ENCODE data around the gene CD276.

CD276 gene

DNA sequence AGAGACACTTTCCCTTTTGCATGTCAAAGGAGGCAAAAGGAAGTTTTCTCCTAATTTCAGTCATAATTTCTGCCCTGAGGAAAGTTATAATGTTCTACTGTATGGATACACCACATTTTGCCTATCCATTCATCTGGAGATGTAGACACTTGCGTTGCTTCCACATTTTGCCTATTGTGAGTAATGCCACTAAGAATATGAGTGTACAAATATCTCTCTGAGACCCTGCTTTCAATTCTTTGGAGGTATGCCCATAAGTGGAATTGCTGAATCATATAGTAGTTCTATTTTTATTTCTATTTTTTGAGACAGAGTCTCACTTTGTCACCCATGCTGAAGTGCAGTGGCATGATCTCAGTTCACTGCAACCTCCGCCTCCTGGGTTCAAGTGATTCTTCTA, 3.6 kb upstream of the CD276 start:
- Histone ChIP-seq H3K27ac (ENCODE audit: low read depth, low read length) (no peak overlapping the region), H3F3A (ENCODE audit: insufficient read depth) (no peaks in the 10 kb centered on the region), H3K27me3 (ENCODE audit: low read length) (no peaks in the 10 kb centered on the region), H3K9ac (ENCODE audit: low read length) (no peak overlapping the region), H2AFZ (ENCODE audit: low read depth, low read length, severe bottlenecking) (no peak overlapping the region), H3K79me2 (ENCODE audit: insufficient read depth, low read length) (no peaks in the 10 kb centered on the region), H4K20me1 (ENCODE audit: low read depth, low read length) (no peaks in the 10 kb centered on the region), H3K9me3 (ENCODE audit: insufficient read depth, low read length) (no peaks in the 10 kb centered on the region), H3K9me2 (replicated peaks; ENCODE audit: insufficient read depth, low read length) (no peaks in the 10 kb centered on the region), H3K4me3 (ENCODE audit: insufficient read depth, low read length, poor library complexity, severe bottlenecking) (no peak overlapping the region), H3K4me2 (ENCODE audit: low read depth, low read length, poor library complexity, severe bottlenecking) (no peak overlapping the region), H3K36me3 (ENCODE audit: low read length) (no peaks in the 10 kb centered on the region)
- no peak for TF ChIP-seq EZH2phosphoT487 (conservative IDR thresholded peaks at IDR 0.05; ENCODE audit: low read length)
- TF ChIP-seq, protein P1, sequence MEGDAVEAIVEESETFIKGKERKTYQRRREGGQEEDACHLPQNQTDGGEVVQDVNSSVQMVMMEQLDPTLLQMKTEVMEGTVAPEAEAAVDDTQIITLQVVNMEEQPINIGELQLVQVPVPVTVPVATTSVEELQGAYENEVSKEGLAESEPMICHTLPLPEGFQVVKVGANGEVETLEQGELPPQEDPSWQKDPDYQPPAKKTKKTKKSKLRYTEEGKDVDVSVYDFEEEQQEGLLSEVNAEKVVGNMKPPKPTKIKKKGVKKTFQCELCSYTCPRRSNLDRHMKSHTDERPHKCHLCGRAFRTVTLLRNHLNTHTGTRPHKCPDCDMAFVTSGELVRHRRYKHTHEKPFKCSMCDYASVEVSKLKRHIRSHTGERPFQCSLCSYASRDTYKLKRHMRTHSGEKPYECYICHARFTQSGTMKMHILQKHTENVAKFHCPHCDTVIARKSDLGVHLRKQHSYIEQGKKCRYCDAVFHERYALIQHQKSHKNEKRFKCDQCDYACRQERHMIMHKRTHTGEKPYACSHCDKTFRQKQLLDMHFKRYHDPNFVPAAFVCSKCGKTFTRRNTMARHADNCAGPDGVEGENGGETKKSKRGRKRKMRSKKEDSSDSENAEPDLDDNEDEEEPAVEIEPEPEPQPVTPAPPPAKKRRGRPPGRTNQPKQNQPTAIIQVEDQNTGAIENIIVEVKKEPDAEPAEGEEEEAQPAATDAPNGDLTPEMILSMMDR (IDR thresholded peaks at IDR 0.05; ENCODE audit: insufficient read depth, low read length, poor library complexity, severe bottlenecking): no peak

- Histone ChIP-seq H3K27me3 (ENCODE audit: low read length) (no peaks in the 10 kb centered on the region), H3K79me2 (ENCODE audit: insufficient read depth, low read length) (no peaks in the 10 kb centered on the region), H3K4me2 (ENCODE audit: low read depth, low read length, poor library complexity, severe bottlenecking) (no peak overlapping the region), H2AFZ (ENCODE audit: low read depth, low read length, severe bottlenecking) (no peak overlapping the region), H3F3A (ENCODE audit: insufficient read depth) (no peaks in the 10 kb centered on the region), H3K4me3 (ENCODE audit: insufficient read depth, low read length, poor library complexity, severe bottlenecking) (no peak overlapping the region), H4K20me1 (ENCODE audit: low read depth, low read length) (no peaks in the 10 kb centered on the region), H3K27ac (ENCODE audit: low read depth, low read length) (no peak overlapping the region), H3K36me3 (ENCODE audit: low read length) (no peaks in the 10 kb centered on the region), H3K9me3 (ENCODE audit: insufficient read depth, low read length) (no peaks in the 10 kb centered on the region), H3K9ac (ENCODE audit: low read length) (no peak overlapping the region), H3K9me2 (replicated peaks; ENCODE audit: insufficient read depth, low read length) (no peaks in the 10 kb centered on the region)
- no peak for TF ChIP-seq EZH2phosphoT487 (conservative IDR thresholded peaks at IDR 0.05; ENCODE audit: low read length)
- TF ChIP-seq, protein P1 (IDR thresholded peaks at IDR 0.05; ENCODE audit: insufficient read depth, low read length, poor library complexity, severe bottlenecking): no peak
Observed at GRCh38 chr15:73681063-73681462, 3.1 kb upstream of the CD276 start.

DNA sequence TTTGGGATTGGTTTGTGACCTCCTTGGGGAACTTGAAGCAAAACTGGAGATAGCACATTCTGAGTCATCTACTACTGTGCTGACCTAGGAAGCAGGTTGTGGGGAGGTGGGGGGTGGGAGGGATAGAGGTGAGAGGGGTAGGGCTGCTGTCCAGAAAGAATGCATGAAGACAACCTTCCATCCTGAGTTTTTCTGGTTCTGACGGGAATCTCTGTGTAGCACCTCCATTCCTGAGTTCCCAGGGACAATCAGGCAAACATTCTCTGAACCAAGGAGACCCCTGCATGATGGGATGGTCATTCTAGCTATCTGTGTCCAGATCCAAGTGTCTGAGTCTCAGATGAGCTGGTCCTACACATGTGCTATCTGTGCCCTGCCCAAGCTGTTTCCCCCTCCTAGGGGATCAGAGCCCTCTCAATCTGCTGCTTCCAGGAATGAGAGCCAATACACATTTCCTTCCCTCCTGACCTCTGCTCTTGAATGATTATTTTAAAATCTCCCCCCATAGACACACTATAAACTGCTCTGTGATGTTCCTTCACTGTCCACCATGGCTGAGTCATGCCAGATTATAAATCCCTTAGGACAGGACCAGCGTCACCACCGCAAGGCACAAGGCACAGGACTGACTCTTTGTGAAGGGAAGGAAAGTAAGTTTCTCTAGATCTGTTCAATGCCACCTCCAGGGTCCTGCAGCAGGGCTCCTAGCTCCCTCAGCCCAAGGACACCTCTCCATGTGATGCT, 2.2 kb upstream of the CD276 start:
- H3K4me3 ChIP-seq (ENCODE audit: insufficient read depth, low read length, poor library complexity, severe bottlenecking): no peak overlapping the region
- no peak overlapping the region for H3K9ac ChIP-seq (ENCODE audit: low read length)
- H3F3A ChIP-seq (ENCODE audit: insufficient read depth): no peaks in the 10 kb centered on the region
- no peaks in the 10 kb centered on the region for H3K9me2 ChIP-seq (replicated peaks; ENCODE audit: insufficient read depth, low read length)
- H3K36me3 ChIP-seq (ENCODE audit: low read length): no peaks in the 10 kb centered on the region
- H3K27me3 ChIP-seq (ENCODE audit: low read length): no peaks in the 10 kb centered on the region
- TF ChIP-seq, protein P1 (IDR thresholded peaks at IDR 0.05; ENCODE audit: insufficient read depth, low read length, poor library complexity, severe bottlenecking): no peak
- TF ChIP-seq EZH2phosphoT487 (conservative IDR thresholded peaks at IDR 0.05; ENCODE audit: low read length): no peak
- H3K9me3 ChIP-seq (ENCODE audit: insufficient read depth, low read length): no peaks in the 10 kb centered on the region
- no peak overlapping the region for H3K27ac ChIP-seq (ENCODE audit: low read depth, low read length)
- no peaks in the 10 kb centered on the region for H4K20me1 ChIP-seq (ENCODE audit: low read depth, low read length)
- no peaks in the 10 kb centered on the region for H3K79me2 ChIP-seq (ENCODE audit: insufficient read depth, low read length)
- H2AFZ ChIP-seq (ENCODE audit: low read depth, low read length, severe bottlenecking): no peak overlapping the region
- no peak overlapping the region for H3K4me2 ChIP-seq (ENCODE audit: low read depth, low read length, poor library complexity, severe bottlenecking)

All from SU-DHL-6 (cell line).